Measurements from ENCODE around the gene ZNF141. TPM values are rescaled to one million over a fixed set of nuclear protein-coding genes. Genes with fewer than 3 reads are reported as not detected.
A peak's percentile ranks its signal among the peaks of the same experiment; 100 is the strongest.
"Not testable (repeated sequence)": the region's sequence is repeated elsewhere in the genome, so short reads cannot be mapped to it uniquely, and the experiment has no call there.

Gene ZNF141
- polyA plus RNA-seq (2012; ENCODE audit: low read depth, missing spikeins): 5.7 TPM

GRCh38 chr4:337143-337931 lies at the start of gene ZNF141:
Gene ZNF141, plus strand, starts transcription at chr4:337814. Its CDS starts 170 bp downstream, at chr4:337984.
- DNase-seq (ENCODE audit: insufficient read length, low spot score) (peak; percentile 94), FAIRE-seq (peak; percentile 99)
- TF ChIP-seq TAF1 (IDR thresholded peaks at IDR 0.05; ENCODE audit: low read depth, low read length) (peak; percentile 72), POLR2AphosphoS5 (IDR thresholded peaks at IDR 0.05; ENCODE audit: low read depth, low read length) (peak; percentile 85), PAX5 (IDR thresholded peaks at IDR 0.05; ENCODE audit: insufficient read depth, low read length, severe bottlenecking) (no peak), POU2F2 (IDR thresholded peaks at IDR 0.05; ENCODE audit: low read depth, low read length) (peak; percentile 59; the same call in 1 of the 2 replicates), SPI1 (IDR thresholded peaks at IDR 0.05; ENCODE audit: low read depth, low read length) (no peak), POLR2A (IDR thresholded peaks at IDR 0.05; ENCODE audit: low read depth, low read length) (peak; percentile 88)

GRCh38 chr4:288891-289290 lies 48.7 kb upstream of the ZNF141 start:
- FAIRE-seq (no peak), DNase-seq (ENCODE audit: insufficient read length, low spot score) (no peak)
- TF ChIP-seq PAX5 (IDR thresholded peaks at IDR 0.05; ENCODE audit: insufficient read depth, low read length, severe bottlenecking) (no peak), SPI1 (IDR thresholded peaks at IDR 0.05; ENCODE audit: low read depth, low read length) (no peak), TAF1 (IDR thresholded peaks at IDR 0.05; ENCODE audit: low read depth, low read length) (no peak), POLR2AphosphoS5 (IDR thresholded peaks at IDR 0.05; ENCODE audit: low read depth, low read length) (no peak), POU2F2 (IDR thresholded peaks at IDR 0.05; ENCODE audit: low read depth, low read length) (no peak), POLR2A (IDR thresholded peaks at IDR 0.05; ENCODE audit: low read depth, low read length) (no peak)

- no peak for DNase-seq (ENCODE audit: insufficient read length, low spot score)
- no peak for TF ChIP-seq POU2F2 (IDR thresholded peaks at IDR 0.05; ENCODE audit: low read depth, low read length)
- no peak for TF ChIP-seq TAF1 (IDR thresholded peaks at IDR 0.05; ENCODE audit: low read depth, low read length)
- TF ChIP-seq PAX5 (IDR thresholded peaks at IDR 0.05; ENCODE audit: insufficient read depth, low read length, severe bottlenecking): no peak
- no peak for TF ChIP-seq POLR2A (IDR thresholded peaks at IDR 0.05; ENCODE audit: low read depth, low read length)
- no peak for TF ChIP-seq POLR2AphosphoS5 (IDR thresholded peaks at IDR 0.05; ENCODE audit: low read depth, low read length)
- no peak for TF ChIP-seq SPI1 (IDR thresholded peaks at IDR 0.05; ENCODE audit: low read depth, low read length)
- FAIRE-seq: no peak
These were observed 42.9 kb upstream of the ZNF141 start for GRCh38 chr4:294732-295131.

- TF ChIP-seq SPI1 (IDR thresholded peaks at IDR 0.05; ENCODE audit: low read depth, low read length): no peak
- no peak for TF ChIP-seq POU2F2 (IDR thresholded peaks at IDR 0.05; ENCODE audit: low read depth, low read length)
These were observed 35.2 kb upstream of the ZNF141 start for GRCh38 chr4:302381-302780.

GRCh38 chr4:304516-304915 lies 33.1 kb upstream of the ZNF141 start:
- FAIRE-seq; DNase-seq (ENCODE audit: insufficient read length, low spot score): not testable (repeated sequence)

More at GRCh38 chr4:302381-302780, 35.2 kb upstream of the ZNF141 start:
- no peak for DNase-seq (ENCODE audit: insufficient read length, low spot score)
- FAIRE-seq: no peak

DNA sequence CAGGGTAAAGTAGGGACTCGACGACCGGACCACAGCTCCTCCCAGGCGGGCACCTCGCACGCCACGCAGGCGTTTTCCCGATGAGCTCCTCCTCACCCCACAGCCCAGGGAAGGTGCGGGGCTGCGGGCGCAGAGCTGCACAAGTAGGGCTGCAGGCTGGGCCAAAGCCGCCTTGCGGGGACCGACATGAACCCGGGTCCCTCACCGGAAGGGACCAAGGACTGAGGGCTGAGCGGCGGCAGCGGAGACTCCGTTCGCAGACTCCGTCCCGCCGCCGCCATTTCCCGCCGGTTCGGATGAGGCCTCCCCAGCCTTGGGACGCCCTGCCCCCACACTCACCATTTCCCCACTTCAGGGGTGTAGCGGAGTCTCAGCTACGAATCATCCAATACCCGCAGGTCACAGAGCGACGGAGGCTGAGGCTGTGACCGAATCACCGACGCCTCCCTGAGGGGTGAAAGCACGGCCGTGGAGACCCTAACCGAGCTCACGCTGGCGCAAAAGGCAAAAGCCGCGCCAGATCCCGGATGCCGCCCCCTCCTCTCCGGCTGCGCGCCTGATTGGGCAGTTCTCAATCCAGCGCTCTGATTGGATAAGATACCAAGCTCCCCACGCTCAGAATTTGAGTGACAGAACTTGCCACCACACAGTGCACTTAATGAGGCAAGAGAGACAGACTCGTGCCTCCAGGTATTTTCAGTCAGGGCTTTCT lies 32.5 kb upstream of the ZNF141 start, which contains the start of gene ZNF732:
TSS of gene ZNF732 (minus strand) at position 506 of the 712 bp plus-strand sequence. CDS start at position 342, 164 bp downstream.
- DNase-seq (ENCODE audit: insufficient read length, low spot score) (no peak), FAIRE-seq (no peak)
- TF ChIP-seq SPI1 (IDR thresholded peaks at IDR 0.05; ENCODE audit: low read depth, low read length) (no peak), POLR2A (IDR thresholded peaks at IDR 0.05; ENCODE audit: low read depth, low read length) (no peak), POLR2AphosphoS5 (IDR thresholded peaks at IDR 0.05; ENCODE audit: low read depth, low read length) (no peak), TAF1 (IDR thresholded peaks at IDR 0.05; ENCODE audit: low read depth, low read length) (no peak), PAX5 (IDR thresholded peaks at IDR 0.05; ENCODE audit: insufficient read depth, low read length, severe bottlenecking) (no peak), POU2F2 (IDR thresholded peaks at IDR 0.05; ENCODE audit: low read depth, low read length) (no peak)

DNA sequence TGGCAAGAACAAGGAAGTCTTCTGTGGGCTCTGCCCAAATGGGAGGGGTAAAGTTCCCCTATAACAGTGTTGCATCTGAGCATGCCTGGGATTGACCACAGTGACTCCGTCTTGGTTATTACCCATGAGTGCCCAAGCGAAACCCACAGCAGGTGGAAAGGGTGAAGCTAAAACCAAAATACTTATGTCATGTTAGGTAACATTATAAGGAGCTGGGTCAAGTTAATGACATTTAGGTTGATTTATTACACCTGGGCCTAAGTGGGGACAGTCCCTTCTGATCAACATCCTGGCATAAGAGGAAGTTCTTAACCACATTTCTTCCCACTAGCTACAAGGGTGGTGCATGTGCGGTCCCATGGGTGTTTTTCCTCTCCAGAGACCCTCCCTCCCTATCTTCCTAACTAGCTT lies 31.1 kb upstream of the ZNF141 start:
- TF ChIP-seq POU2F2 (IDR thresholded peaks at IDR 0.05; ENCODE audit: low read depth, low read length) (peak; percentile 51; the same call in 1 of the 2 replicates), POLR2AphosphoS5 (IDR thresholded peaks at IDR 0.05; ENCODE audit: low read depth, low read length) (no peak), POLR2A (IDR thresholded peaks at IDR 0.05; ENCODE audit: low read depth, low read length) (no peak), PAX5 (IDR thresholded peaks at IDR 0.05; ENCODE audit: insufficient read depth, low read length, severe bottlenecking) (peak; percentile 75), TAF1 (IDR thresholded peaks at IDR 0.05; ENCODE audit: low read depth, low read length) (no peak), SPI1 (IDR thresholded peaks at IDR 0.05; ENCODE audit: low read depth, low read length) (peak; percentile 45; the same call in 1 of the 2 replicates)
- DNase-seq (ENCODE audit: insufficient read length, low spot score) (no peak), FAIRE-seq (peak; percentile 66)

GRCh38 chr4:309807-310206 lies 27.8 kb upstream of the ZNF141 start:
- DNase-seq (ENCODE audit: insufficient read length, low spot score): no peak
- no peak for TF ChIP-seq TAF1 (IDR thresholded peaks at IDR 0.05; ENCODE audit: low read depth, low read length)
- TF ChIP-seq POU2F2 (IDR thresholded peaks at IDR 0.05; ENCODE audit: low read depth, low read length): no peak
- TF ChIP-seq SPI1 (IDR thresholded peaks at IDR 0.05; ENCODE audit: low read depth, low read length): peak; percentile 27; the same call in 1 of the 2 replicates
- no peak for TF ChIP-seq POLR2AphosphoS5 (IDR thresholded peaks at IDR 0.05; ENCODE audit: low read depth, low read length)
- no peak for FAIRE-seq

DNA sequence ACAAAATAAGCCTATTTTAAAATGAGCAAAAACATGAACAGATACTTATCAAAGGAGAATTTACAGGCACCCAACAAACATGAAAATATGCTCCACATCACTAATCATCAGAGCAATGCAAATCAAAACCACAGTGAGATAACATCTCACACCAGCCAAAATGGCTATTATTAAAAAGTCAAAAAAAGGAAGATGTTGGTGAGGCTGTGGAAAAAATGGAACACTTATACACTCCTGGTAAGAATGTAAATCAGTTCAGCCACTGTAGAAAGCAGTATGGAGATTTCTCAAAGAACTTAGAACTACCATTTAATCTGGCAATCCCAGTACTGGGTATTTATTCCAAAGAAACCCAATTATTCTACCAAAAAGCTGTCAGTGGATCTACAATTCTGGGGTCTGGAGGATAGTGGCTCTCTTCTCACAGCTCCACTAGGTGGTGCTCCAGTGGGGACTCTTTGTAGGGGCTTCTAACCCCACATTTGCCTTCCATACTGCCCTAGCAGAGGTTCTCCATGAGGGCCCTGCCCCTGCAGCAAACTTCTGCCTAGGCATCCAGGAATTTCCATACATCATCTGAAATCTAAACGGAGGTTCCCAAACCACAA lies 23.2 kb upstream of the ZNF141 start:
- TF ChIP-seq SPI1 (IDR thresholded peaks at IDR 0.05; ENCODE audit: low read depth, low read length) (no peak), POU2F2 (IDR thresholded peaks at IDR 0.05; ENCODE audit: low read depth, low read length) (no peak), POLR2A (IDR thresholded peaks at IDR 0.05; ENCODE audit: low read depth, low read length) (no peak), TAF1 (IDR thresholded peaks at IDR 0.05; ENCODE audit: low read depth, low read length) (no peak), PAX5 (IDR thresholded peaks at IDR 0.05; ENCODE audit: insufficient read depth, low read length, severe bottlenecking) (no peak), POLR2AphosphoS5 (IDR thresholded peaks at IDR 0.05; ENCODE audit: low read depth, low read length) (no peak)
- FAIRE-seq (no peak), DNase-seq (ENCODE audit: insufficient read length, low spot score) (no peak)
